Astrocyte of the cerebellum (primary cell): ENCODE measurements around the gene PIK3R3.

ENCODE experiments used
- DNase-seq: peaks from one replicate; pipeline ENCODE4 v3.0.0-alpha.2; 2011; ENCODE audit warnings: low read depth
- H3K4me3 ChIP-seq: 2 replicates; pipeline ENCODE4 v1.5.1; 2011; ENCODE audit warnings: mild to moderate bottlenecking, low read depth, low read length, moderate library complexity
- CTCF ChIP-seq: IDR thresholded peaks from 2 replicates; pipeline ENCODE4 v1.5.1; 2012; ENCODE audit warnings: low read length, low read depth, moderate library complexity, mild to moderate bottlenecking; ENCODE audit errors: missing control alignments
- in situ Hi-C: cut with HindIII; loops from 2 replicates; pipeline ENCODE4 v1.10.0; 2017; ENCODE audit warnings: low sequenced_read_pairs

PIK3R3 gene

GRCh38 chr1:45994423-45994822 lies 138.0 kb downstream of the PIK3R3 start:
- DNase-seq = no peak
- in situ Hi-C loops = no loop called here
- H3K4me3 ChIP-seq = no peak overlapping the region
- TF ChIP-seq CTCF = no peak
